GM12872 (cell line): ENCODE data around the gene KIF2C.

Experiments
- CTCF ChIP-seq: IDR thresholded peaks from 3 replicates; pipeline ENCODE4 v1.5.1; 2011; ENCODE audit warnings: low read depth, mild to moderate bottlenecking, low read length, moderate library complexity; ENCODE audit not compliant: insufficient read depth

The KIF2C gene

GRCh38 chr1:44760876-44761275 is 21.2 kb downstream of the KIF2C start:
- no peak for TF ChIP-seq CTCF

- no peak for TF ChIP-seq CTCF
Measured at GRCh38 chr1:44775078-44775929, 35.7 kb downstream of the KIF2C start, which contains the start of gene RPS8. Gene RPS8, plus strand, starts transcription at chr1:44775540. Its CDS starts 57 bp downstream, at chr1:44775597.

- no peak for TF ChIP-seq CTCF
Measured at GRCh38 chr1:44775930-44776729, 36.5 kb downstream of the KIF2C start.

- TF ChIP-seq CTCF, result no peak
Measured at GRCh38 chr1:44776730-44777068, 37.1 kb downstream of the KIF2C start.

- TF ChIP-seq CTCF, result no peak
Measured at GRCh38 chr1:44777547-44777946, 37.9 kb downstream of the KIF2C start.

GRCh38 chr1:44777969-44778635 is 38.5 kb downstream of the KIF2C start:
- no peak for TF ChIP-seq CTCF
